Liver (tissue), 3 donors: ENCODE results near the gene SLC26A1.

Experiments used
- CTCF ChIP-seq: fragments of 150-350 bp; IDR thresholded peaks from 2 replicates; pipeline ENCODE4 v1.5.1; 2017; ENCODE audit warnings: improper control_type of control experiment, low read depth, low read length; ENCODE audit not compliant: missing input control
- RAD21 ChIP-seq, 2 donors: IDR thresholded peaks; 2 replicates each; pipeline ENCODE4 v1.6.1; 2016; ENCODE audit warnings: antibody characterized with exemption in 2 of 2, mild to moderate bottlenecking in 2 of 2
- donor health status: healthy.
- donor health status: healthy.

GRCh38 chr4:1029529-1029928, 36.3 kb upstream of the SLC26A1 start:
- no peak for TF ChIP-seq CTCF
- TF ChIP-seq RAD21 (IDR thresholded peaks at IDR 0.05) = no peak
